Measurements from ENCODE around the gene UBE2O.
"Not testable (repeated sequence)": the region's sequence is repeated elsewhere in the genome, so short reads cannot be mapped to it uniquely, and the experiment has no call there.

UBE2O gene

GRCh38 chr17:76367642-76368041 lies 85.3 kb downstream of the UBE2O start:
- DNase-seq, result no peak

- no peak for DNase-seq
Observed at GRCh38 chr17:76366247-76366646, 86.7 kb downstream of the UBE2O start.

- no peak for DNase-seq
Observed at GRCh38 chr17:76365256-76365903, 87.6 kb downstream of the UBE2O start.

GRCh38 chr17:76363107-76363842 lies 89.7 kb downstream of the UBE2O start:
- no peak for DNase-seq

GRCh38 chr17:76360461-76360860 lies 92.5 kb downstream of the UBE2O start:
- DNase-seq, result no peak

GRCh38 chr17:76359776-76360175 lies 93.2 kb downstream of the UBE2O start:
- not testable (repeated sequence) for DNase-seq

GRCh38 chr17:76359375-76359774 lies 93.6 kb downstream of the UBE2O start:
- no peak for DNase-seq

- no peak for DNase-seq
Observed at GRCh38 chr17:76357597-76358158, 95.3 kb downstream of the UBE2O start.

- DNase-seq, result no peak
Observed at GRCh38 chr17:76356803-76357456, 96.0 kb downstream of the UBE2O start.

GRCh38 chr17:76354747-76355310 lies 98.1 kb downstream of the UBE2O start:
- DNase-seq, result no peak

- no peak for DNase-seq
Observed at GRCh38 chr17:76354317-76354729, 98.6 kb downstream of the UBE2O start.

GRCh38 chr17:76353599-76354316 lies 99.2 kb downstream of the UBE2O start, which contains the start of gene PRPSAP1:
TSS of gene PRPSAP1 (minus strand) at chr17:76353916. CDS start at chr17:76353703, 213 bp downstream.
- peak; percentile 93 for DNase-seq

- DNase-seq, result peak; percentile 21
Observed at GRCh38 chr17:76353004-76353598, 99.9 kb downstream of the UBE2O start.

- no peak for DNase-seq
Observed at GRCh38 chr17:76351526-76352071, 101.4 kb downstream of the UBE2O start.

GRCh38 chr17:76350463-76350862 lies 102.5 kb downstream of the UBE2O start:
- no peak for DNase-seq

GRCh38 chr17:76346936-76347335 lies 106.0 kb downstream of the UBE2O start:
- not testable (repeated sequence) for DNase-seq

- DNase-seq, result no peak
Observed at GRCh38 chr17:76345377-76345974, 107.5 kb downstream of the UBE2O start.

- DNase-seq, result no peak
Observed at GRCh38 chr17:76343106-76343505, 109.8 kb downstream of the UBE2O start.

GRCh38 chr17:76341301-76341700 lies 111.7 kb downstream of the UBE2O start:
- no peak for DNase-seq

Data from EL (cell line).